Uterus (tissue), 4 donors: ENCODE results near the gene ATP6V0B. TPM values are rescaled to one million over a fixed set of nuclear protein-coding genes. Genes with fewer than 3 reads are reported as not detected.
A peak's percentile ranks its signal among the peaks of the same experiment; 100 is the strongest.

Experiments used
- DNase-seq, 2 donors: peaks; one replicate each; pipeline ENCODE4 v3.0.0-alpha.2; 2019 to 2020
- H3K27ac ChIP-seq, 2 donors: fragments of 200-600 bp; sonication (generic); 1 replicate in 1 of 2; 2 replicates in 1 of 2; pipeline ENCODE4 v1.5.1; 2016 to 2018
- H3K27me3 ChIP-seq, 2 donors: fragments of 200-600 bp; sonication (generic); one replicate each; pipeline ENCODE4 v1.5.1; 2018 to 2019; ENCODE audit warnings: control low read depth in 1 of 2
- H3K36me3 ChIP-seq, 2 donors: fragments of 200-600 bp; sonication (generic); one replicate each; pipeline ENCODE4 v1.5.1; 2019; ENCODE audit warnings: control low read depth in 1 of 2
- H3K4me1 ChIP-seq, 2 donors: fragments of 200-600 bp; sonication (generic); one replicate each; pipeline ENCODE4 v1.5.1; 2018 to 2019; ENCODE audit warnings: control low read depth in 1 of 2
- H3K4me3 ChIP-seq, 2 donors: fragments of 200-600 bp; sonication (generic); 1 replicate in 1 of 2; 2 replicates in 1 of 2; pipeline ENCODE4 v1.5.1; 2018 to 2019; ENCODE audit warnings: mild to moderate bottlenecking in 1 of 2
- H3K9me3 ChIP-seq, 2 donors: fragments of 200-600 bp; sonication (generic); one replicate each; pipeline ENCODE4 v1.5.1; 2019; ENCODE audit warnings: control low read depth in 1 of 2
- POLR2A ChIP-seq, 2 donors: fragments of 450-650 bp; IDR thresholded peaks; one replicate each; pipeline ENCODE4 v1.6.1; 2016; ENCODE audit warnings: antibody characterized with exemption in 2 of 2, mild to moderate bottlenecking in 1 of 2, moderate library complexity in 1 of 2
- intact Hi-C: fragments of 100-400 bp; cut with DNase I; formaldehyde crosslinking; loops from one replicate; pipeline ENCODE4 v1.15.1; 2023; ENCODE audit warnings: low total_unique reads
- total RNA-seq, 4 donors: library from RNA; depleted of rRNA in 3 of 4; stranded (reverse); fragments of >200 nt in 3 of 4; gene quantifications; one replicate each; pipeline versions ENCODE4 v1.1.0 to v1.2.4, GENCODE V29; 2014 to 2023
- TF ChIP-seq, protein P1 (sequence below), 4 experiments: fragments of 200-600 bp in 2 of 4; fragments of 450-650 bp in 2 of 4; sonication (generic) in 2 of 4; IDR thresholded peaks; one replicate each; pipeline ENCODE4 v1.5.1; 2016 to 2019; ENCODE audit warnings: antibody characterized with exemption in 4 of 4, mild to moderate bottlenecking in 2 of 4, moderate library complexity in 1 of 4
- donor health status: DM: yes; HTN: yes; CAD: no.

ATP6V0B gene
- total RNA-seq: 100 to 1,000 TPM in 1 of 4 donors, 10 to 100 TPM in 3; 49.6 to 183 (median 65.4) TPM

DNA sequence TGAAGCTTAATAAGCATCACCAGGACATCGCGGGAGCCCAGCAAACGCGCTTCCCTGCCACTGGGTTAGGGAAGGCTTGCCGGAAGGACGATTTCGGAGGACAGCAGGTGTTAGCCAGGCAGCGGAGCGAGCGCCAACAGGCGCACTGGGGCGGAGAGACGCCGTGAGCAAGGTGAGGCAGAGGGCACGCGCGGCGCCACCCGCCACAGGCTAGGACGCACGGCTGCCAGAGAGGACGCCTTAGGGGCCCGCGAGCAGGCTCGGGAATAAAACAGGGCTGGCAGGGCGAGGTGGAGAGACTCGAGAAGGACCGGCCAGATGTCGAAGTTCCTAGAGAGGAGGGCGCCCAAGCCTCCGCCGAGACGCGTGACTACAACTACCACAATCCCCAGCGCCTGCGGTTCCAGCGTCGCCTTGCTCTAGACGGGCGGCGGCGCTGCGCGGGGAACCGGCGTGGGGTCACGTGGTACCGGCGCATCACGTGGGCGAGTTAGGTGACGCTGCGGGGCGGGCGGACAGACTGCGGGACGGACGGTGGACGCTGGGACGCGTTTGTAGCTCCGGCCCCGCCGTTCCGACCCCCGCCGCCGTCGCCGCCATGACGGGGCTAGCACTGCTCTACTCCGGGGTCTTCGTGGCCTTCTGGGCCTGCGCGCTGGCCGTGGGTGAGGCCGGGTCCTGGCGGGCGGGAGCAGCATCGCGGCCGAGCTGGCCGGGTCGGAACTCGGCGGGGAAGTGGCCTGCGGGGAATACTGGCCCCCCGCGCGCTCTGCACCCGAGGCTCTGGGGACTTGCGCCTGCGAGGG lies at the start of gene ATP6V0B:
Gene ATP6V0B, plus strand, starts transcription at position 518 of the 806 bp plus-strand sequence. Its CDS starts 81 bp downstream, at position 599.
- H3K4me1 ChIP-seq: peaks cover 4 to 15% of the 10 kb centered on the region in 2 donors
- H3K4me3 ChIP-seq: peak within 1 kb of the TSS; percentile 65 to 93
- no peaks in the 10 kb centered on the region for H3K36me3 ChIP-seq
- no peaks in the 10 kb centered on the region for H3K27me3 ChIP-seq
- H3K9me3 ChIP-seq: no peaks in the 10 kb centered on the region
- DNase-seq: peak; percentile 94 to 95
- TF ChIP-seq, protein P1, sequence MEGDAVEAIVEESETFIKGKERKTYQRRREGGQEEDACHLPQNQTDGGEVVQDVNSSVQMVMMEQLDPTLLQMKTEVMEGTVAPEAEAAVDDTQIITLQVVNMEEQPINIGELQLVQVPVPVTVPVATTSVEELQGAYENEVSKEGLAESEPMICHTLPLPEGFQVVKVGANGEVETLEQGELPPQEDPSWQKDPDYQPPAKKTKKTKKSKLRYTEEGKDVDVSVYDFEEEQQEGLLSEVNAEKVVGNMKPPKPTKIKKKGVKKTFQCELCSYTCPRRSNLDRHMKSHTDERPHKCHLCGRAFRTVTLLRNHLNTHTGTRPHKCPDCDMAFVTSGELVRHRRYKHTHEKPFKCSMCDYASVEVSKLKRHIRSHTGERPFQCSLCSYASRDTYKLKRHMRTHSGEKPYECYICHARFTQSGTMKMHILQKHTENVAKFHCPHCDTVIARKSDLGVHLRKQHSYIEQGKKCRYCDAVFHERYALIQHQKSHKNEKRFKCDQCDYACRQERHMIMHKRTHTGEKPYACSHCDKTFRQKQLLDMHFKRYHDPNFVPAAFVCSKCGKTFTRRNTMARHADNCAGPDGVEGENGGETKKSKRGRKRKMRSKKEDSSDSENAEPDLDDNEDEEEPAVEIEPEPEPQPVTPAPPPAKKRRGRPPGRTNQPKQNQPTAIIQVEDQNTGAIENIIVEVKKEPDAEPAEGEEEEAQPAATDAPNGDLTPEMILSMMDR (IDR thresholded peaks at IDR 0.05): peak; percentile 30 to 63 (median 46)
- TF ChIP-seq POLR2A (IDR thresholded peaks at IDR 0.05): peak; percentile 88 to 96
- H3K27ac ChIP-seq: peak within 1 kb of the TSS; percentile 83 to 88
- intact Hi-C loops: no loop called here

DNA sequence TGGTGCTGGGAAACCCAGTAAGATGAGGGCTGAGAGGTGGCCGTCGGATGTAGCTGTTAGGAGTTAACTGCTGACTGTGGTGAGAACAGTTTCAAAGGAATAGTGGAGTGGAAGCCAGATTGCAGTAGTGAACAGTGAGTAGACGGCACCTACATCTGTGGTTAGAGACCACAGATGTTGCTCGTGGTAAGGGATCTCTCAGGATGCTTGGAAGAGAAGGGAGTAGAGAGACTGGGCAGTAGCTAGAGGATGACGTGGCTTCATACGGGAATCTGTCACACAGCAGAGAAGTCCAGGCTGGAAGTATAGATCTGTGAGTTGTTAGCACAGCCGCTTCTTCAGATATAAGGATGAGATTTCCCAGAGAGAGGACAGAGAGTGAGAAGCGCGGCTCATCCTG lies 48.9 kb upstream of the ATP6V0B start:
- Histone ChIP-seq H3K36me3 (no peaks in the 10 kb centered on the region), H3K27me3 (no peaks in the 10 kb centered on the region), H3K9me3 (no peaks in the 10 kb centered on the region), H3K4me3 (no peak overlapping the region), H3K4me1 (no peaks in the 10 kb centered on the region), H3K27ac (no peak overlapping the region)
- TF ChIP-seq, protein P1 (IDR thresholded peaks at IDR 0.05): no peak
- no peak for TF ChIP-seq POLR2A (IDR thresholded peaks at IDR 0.05)
- intact Hi-C loops: no loop called here
- DNase-seq: no peak

DNA sequence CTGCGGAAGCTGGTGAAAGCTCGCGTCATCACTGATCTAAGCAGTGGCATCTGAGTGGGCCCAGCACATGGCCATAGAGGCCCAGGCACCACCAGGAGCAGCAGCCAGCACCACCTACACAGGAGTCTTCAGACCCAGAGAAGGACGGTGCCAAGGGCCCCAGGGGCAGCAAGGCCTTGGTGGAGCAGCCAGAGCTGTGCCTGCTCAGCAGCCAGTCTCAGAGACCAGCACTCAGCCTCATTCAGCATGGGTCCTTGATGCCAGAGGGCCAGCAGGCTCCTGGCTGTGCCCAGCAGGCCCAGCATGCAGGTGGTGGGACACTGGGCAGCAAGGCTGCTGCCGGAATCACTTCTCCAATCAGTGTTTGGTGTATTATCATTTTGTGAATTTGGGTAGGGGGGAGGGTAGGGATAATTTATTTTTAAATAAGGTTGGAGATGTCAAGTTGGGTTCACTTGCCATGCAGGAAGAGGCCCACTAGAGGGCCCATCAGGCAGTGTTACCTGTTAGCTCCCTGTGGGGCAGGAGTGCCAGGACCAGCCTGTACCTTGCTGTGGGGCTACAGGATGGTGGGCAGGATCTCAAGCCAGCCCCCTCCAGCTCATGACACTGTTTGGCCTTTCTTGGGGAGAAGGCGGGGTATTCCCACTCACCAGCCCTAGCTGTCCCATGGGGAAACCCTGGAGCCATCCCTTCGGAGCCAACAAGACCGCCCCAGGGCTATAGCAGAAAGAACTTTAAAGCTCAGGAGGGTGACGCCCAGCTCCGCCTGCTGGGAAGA lies 44.4 kb upstream of the ATP6V0B start:
- TF ChIP-seq, protein P1 (IDR thresholded peaks at IDR 0.05): peak in 1 of 4 experiments; percentile 12
- TF ChIP-seq POLR2A (IDR thresholded peaks at IDR 0.05): no peak
- intact Hi-C loops: no loop called here
- peaks cover 0 to 11% of the 10 kb centered on the region in 2 donors for H3K4me1 ChIP-seq
- no peaks in the 10 kb centered on the region for H3K27me3 ChIP-seq
- no peak overlapping the region for H3K4me3 ChIP-seq
- no peaks in the 10 kb centered on the region for H3K9me3 ChIP-seq
- H3K27ac ChIP-seq: no peak overlapping the region
- H3K36me3 ChIP-seq: no peaks in the 10 kb centered on the region
- DNase-seq: no peak

DNA sequence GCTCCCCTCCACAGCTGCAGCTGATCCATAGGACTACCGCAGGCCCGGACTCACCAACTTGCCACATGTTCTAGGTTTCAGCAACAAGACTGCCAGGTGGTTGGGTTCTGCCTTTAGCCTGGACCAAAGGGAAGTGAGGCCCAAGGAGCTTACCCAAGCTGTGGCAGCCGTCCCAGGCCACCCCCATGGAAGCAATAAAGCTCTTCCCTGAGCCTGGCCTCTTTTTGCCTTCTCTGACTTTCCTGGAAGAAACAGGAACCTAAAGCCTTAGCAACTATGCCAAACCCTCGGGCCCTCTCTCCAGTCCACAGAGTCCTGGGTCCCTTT lies 43.8 kb upstream of the ATP6V0B start:
- no peak overlapping the region for H3K27ac ChIP-seq
- no peaks in the 10 kb centered on the region for H3K36me3 ChIP-seq
- no peak overlapping the region for H3K4me3 ChIP-seq
- H3K27me3 ChIP-seq: no peaks in the 10 kb centered on the region
- H3K9me3 ChIP-seq: no peaks in the 10 kb centered on the region
- intact Hi-C loops: no loop called here
- H3K4me1 ChIP-seq: peaks cover 0 to 11% of the 10 kb centered on the region in 2 donors
- DNase-seq: no peak
- TF ChIP-seq POLR2A (IDR thresholded peaks at IDR 0.05): no peak
- TF ChIP-seq, protein P1 (IDR thresholded peaks at IDR 0.05): no peak
